GM04504 (cell line): ENCODE results near the gene RTP3.
"Not testable (repeated sequence)": the region's sequence is repeated elsewhere in the genome, so short reads cannot be mapped to it uniquely, and the experiment has no call there.

Source experiments
- DNase-seq: peaks from one replicate; pipeline ENCODE4 v3.0.0-alpha.2; 2012; ENCODE audit warnings: low read depth

Gene RTP3

DNA sequence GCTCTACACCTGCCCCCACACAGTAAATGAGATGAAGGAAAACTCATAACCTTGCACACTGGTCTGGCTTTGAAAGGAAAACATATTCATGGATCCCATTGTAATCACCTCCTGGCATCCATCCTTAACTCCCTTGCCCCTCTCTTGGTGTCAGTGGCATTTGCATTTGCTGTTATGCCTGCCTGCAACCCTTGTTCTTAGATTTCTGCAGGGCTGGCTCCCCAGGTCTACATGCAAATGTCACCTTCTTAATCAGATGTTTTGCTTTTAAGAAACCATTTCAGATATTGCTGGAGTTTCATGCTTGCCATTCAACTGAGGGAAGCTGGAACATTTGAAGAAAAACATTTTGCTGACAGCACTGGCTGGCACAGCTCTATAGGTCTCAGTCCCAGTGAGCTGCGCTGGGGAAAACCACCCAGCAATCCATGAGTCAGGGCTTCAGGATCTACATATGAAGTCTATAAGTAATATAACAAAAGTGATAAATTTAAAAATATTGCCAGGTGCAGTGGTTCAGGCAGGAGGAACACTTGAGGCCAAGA is 49.2 kb downstream of the RTP3 start:
- DNase-seq: no peak

DNA sequence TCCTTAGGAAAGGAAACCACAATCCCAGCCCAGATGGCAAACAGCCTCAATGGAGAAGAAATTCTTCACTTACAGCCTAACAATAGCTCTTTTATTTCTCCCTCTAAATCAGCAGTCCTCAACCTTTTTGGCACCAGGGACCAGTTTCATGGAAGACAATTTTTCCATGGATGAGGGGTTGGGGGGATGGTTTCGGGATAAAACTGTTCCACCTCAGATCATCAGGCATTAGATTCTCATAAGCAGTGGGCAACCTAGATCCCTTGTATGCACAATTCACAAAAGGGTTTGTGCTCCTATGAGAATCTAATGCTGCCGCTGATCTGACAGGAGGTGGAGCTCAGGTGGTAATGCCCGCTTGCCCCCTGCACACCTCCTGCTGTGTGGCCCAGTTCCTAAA is 50.8 kb downstream of the RTP3 start:
- DNase-seq: not testable (repeated sequence)

DNA sequence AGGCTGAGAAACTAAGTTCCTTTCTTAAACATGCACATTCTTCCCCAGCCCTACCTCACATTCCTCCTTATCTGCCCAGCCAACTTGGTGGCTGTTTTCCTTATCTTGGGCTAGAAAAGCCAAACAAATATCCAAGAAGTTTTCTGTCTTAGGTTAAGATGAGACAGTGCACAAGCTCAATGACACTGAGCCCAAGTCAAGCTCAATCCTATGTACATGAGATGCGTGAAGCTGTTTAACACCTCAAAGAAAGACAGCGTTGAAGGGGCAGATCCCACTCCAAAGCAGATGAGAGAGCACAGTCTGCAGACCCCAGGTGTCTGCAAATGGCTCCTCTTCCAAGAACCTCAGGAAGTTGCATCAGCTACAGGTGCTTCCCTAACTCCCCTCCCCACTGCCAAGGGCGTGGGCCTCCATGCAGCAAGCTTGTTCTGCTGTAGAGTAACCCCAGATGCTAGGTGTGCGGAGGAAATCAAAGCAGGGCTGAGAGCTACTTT is 51.7 kb downstream of the RTP3 start:
- DNase-seq: no peak

DNA sequence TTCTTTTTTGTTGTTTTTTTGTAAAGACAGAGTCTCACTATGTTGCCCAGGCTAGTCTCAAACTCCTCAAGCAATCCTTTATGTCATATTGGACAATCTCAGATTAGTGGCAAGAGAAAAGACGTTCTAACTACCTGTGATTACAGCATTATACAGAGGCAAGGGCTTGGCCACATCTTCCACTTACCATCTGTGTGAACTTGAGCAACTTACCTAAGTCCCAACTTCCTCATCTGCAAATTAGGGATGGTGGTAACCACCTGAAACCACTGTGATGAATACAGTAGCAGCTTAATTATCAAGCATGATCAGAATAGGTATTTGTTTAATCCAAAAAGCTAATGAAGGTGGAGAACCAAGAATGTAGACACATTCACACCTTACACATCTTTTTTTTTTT is 52.2 kb downstream of the RTP3 start:
- DNase-seq: no peak
